Neuronal stem cell (in vitro differentiated cells): Measurements from ENCODE around the gene TMEM131L.
"Not testable (repeated sequence)": the region's sequence is repeated elsewhere in the genome, so short reads cannot be mapped to it uniquely, and the experiment has no call there.

Source experiments
- DNase-seq: peaks from one replicate; pipeline ENCODE4 v3.0.0-alpha.2; 2013; ENCODE audit warnings: low spot score
- H2AFZ ChIP-seq: one replicate; pipeline ENCODE4 v1.6.1; 2013; ENCODE audit warnings: mild to moderate bottlenecking, low read length, inconsistent platforms
- H2AK5ac ChIP-seq: 2 replicates; pipeline ENCODE4 v1.6.1; 2013; ENCODE audit warnings: low read depth, mild to moderate bottlenecking, inconsistent platforms, low read length, moderate library complexity, mixed read lengths
- H2BK120ac ChIP-seq: 2 replicates; pipeline ENCODE4 v1.6.1; 2013; ENCODE audit warnings: low read depth, mild to moderate bottlenecking, inconsistent platforms, low read length, moderate library complexity, mixed read lengths
- H2BK12ac ChIP-seq: one replicate; pipeline ENCODE4 v1.6.1; 2013; ENCODE audit warnings: low read length, inconsistent platforms
- H2BK15ac ChIP-seq: 2 replicates; pipeline ENCODE4 v1.6.1; 2013; ENCODE audit warnings: mild to moderate bottlenecking, low read length, inconsistent platforms, mixed read lengths
- H2BK5ac ChIP-seq: one replicate; pipeline ENCODE4 v1.6.1; 2013; ENCODE audit warnings: inconsistent platforms, mild to moderate bottlenecking, low read length, moderate library complexity
- H3K14ac ChIP-seq: one replicate; pipeline ENCODE4 v1.6.1; 2013; ENCODE audit warnings: low read length, inconsistent platforms
- H3K18ac ChIP-seq: 2 replicates; pipeline ENCODE4 v1.6.1; 2013; ENCODE audit warnings: low read length, inconsistent platforms
- H3K23ac ChIP-seq: 2 replicates; pipeline ENCODE4 v1.6.1; 2013; ENCODE audit warnings: low read depth, mild to moderate bottlenecking, mixed read lengths, low read length, inconsistent platforms; ENCODE audit not compliant: poor library complexity
- H3K27ac ChIP-seq: replicated peaks from 3 replicates; pipeline ENCODE4 v1.5.1; 2013; ENCODE audit warnings: low read length, inconsistent platforms
- H3K27me3 ChIP-seq, 3 experiments: 2 replicates each; pipeline ENCODE4 v1.6.1; 2013; ENCODE audit warnings: low read length in 3 of 3, mild to moderate bottlenecking in 2 of 3, inconsistent platforms in 1 of 3, low read depth in 1 of 3, mixed read lengths in 1 of 3, moderate library complexity in 1 of 3; ENCODE audit not compliant: control insufficient read depth in 3 of 3, insufficient read depth in 3 of 3
- H3K36me3 ChIP-seq, 2 donors: replicated peaks in 1 of 2; 2 replicates each; pipeline ENCODE4 v1.6.1; 2013; ENCODE audit warnings: low read length in 2 of 2; ENCODE audit not compliant: control insufficient read depth in 2 of 2, insufficient read depth in 2 of 2
- H3K4ac ChIP-seq: 2 replicates; pipeline ENCODE4 v1.6.1; 2013; ENCODE audit warnings: inconsistent platforms, mild to moderate bottlenecking, low read length, moderate library complexity
- H3K4me1 ChIP-seq, 2 donors: 1 replicate in 1 of 2; 2 replicates in 1 of 2; pipeline ENCODE4 v1.6.1; 2013; ENCODE audit warnings: low read length in 2 of 2, low read depth in 1 of 2; ENCODE audit not compliant: control insufficient read depth in 2 of 2, insufficient read depth in 1 of 2
- H3K4me2 ChIP-seq: one replicate; pipeline ENCODE4 v1.6.1; 2013; ENCODE audit warnings: mild to moderate bottlenecking, low read length, inconsistent platforms; ENCODE audit not compliant: insufficient read depth, poor library complexity, severe bottlenecking
- H3K4me3 ChIP-seq, 2 donors: 2 replicates each; pipeline ENCODE4 v1.5.1; 2013; ENCODE audit warnings: low read length in 2 of 2, mild to moderate bottlenecking in 2 of 2, inconsistent platforms in 1 of 2, moderate library complexity in 1 of 2
- H3K79me1 ChIP-seq: one replicate; pipeline ENCODE4 v1.6.1; 2013; ENCODE audit warnings: low read depth, mild to moderate bottlenecking, inconsistent platforms, low read length, moderate library complexity
- H3K9ac ChIP-seq: one replicate; pipeline ENCODE4 v1.6.1; 2013; ENCODE audit warnings: mild to moderate bottlenecking, low read depth, low read length, inconsistent platforms; ENCODE audit not compliant: poor library complexity
- H3K9me3 ChIP-seq, 2 donors: replicated peaks in 1 of 2; 2 replicates each; pipeline versions ENCODE3 to v1.6.1; 2013; ENCODE audit warnings: low read length in 2 of 2, mild to moderate bottlenecking in 2 of 2, inconsistent platforms in 1 of 2, low read depth in 1 of 2, mixed read lengths in 1 of 2, moderate library complexity in 1 of 2; ENCODE audit not compliant: control insufficient read depth in 2 of 2, insufficient read depth in 1 of 2
- H4K8ac ChIP-seq: one replicate; pipeline ENCODE4 v1.6.1; 2013; ENCODE audit warnings: low read depth, mild to moderate bottlenecking, inconsistent platforms, low read length, moderate library complexity
- H4K91ac ChIP-seq: one replicate; pipeline ENCODE4 v1.6.1; 2013; ENCODE audit warnings: low read length, low read depth, mild to moderate bottlenecking, inconsistent platforms; ENCODE audit not compliant: poor library complexity
- WGBS, 2 donors: extraction: QIAGEN DNeasy Blood & Tissue Kit; methylation state at CpG; one replicate each; pipeline ENCODE4 v1.1.7; 2013; ENCODE audit warnings: missing lambda C conversion rate in 2 of 2, mixed read lengths in 1 of 2; ENCODE audit not compliant: insufficient read length in 2 of 2, insufficient replicate concordance in 1 of 2; ENCODE audit errors: extremely low coverage in 2 of 2; 5-methylcytosine and 5-hydroxymethylcytosine counted together

Gene TMEM131L

GRCh38 chr4:153468587-153468986 lies 2.4 kb downstream of the TMEM131L start:
- no peak overlapping the region for H3K27ac ChIP-seq
- H2BK120ac ChIP-seq: no peak overlapping the region
- H3K14ac ChIP-seq: no peak overlapping the region
- no peaks in the 10 kb centered on the region for H3K9me3 ChIP-seq
- H2AFZ ChIP-seq: no peak overlapping the region
- peaks cover 0 to 10% of the 10 kb centered on the region in 2 donors for H3K36me3 ChIP-seq
- no peak overlapping the region for H4K91ac ChIP-seq
- H3K18ac ChIP-seq: no peak overlapping the region
- H3K27me3 ChIP-seq: peaks cover 0 to 12% (median 0%) of the 10 kb centered on the region in 3 experiments
- H3K4ac ChIP-seq: no peak overlapping the region
- no CpG with 5 or more reads among the region's 1 CpG for WGBS, 2 donors
- DNase-seq: no peak
- no peak overlapping the region for H3K9ac ChIP-seq
- no peak overlapping the region for H4K8ac ChIP-seq
- H3K23ac ChIP-seq: no peak overlapping the region
- H3K4me2 ChIP-seq: no peak overlapping the region
- H3K4me1 ChIP-seq: peaks cover 3 to 19% of the 10 kb centered on the region in 2 donors
- no peak overlapping the region for H2AK5ac ChIP-seq
- no peak overlapping the region for H3K4me3 ChIP-seq
- H2BK15ac ChIP-seq: no peak overlapping the region
- H3K79me1 ChIP-seq: peaks cover 4% of the 10 kb centered on the region
- no peak overlapping the region for H2BK12ac ChIP-seq
- H2BK5ac ChIP-seq: no peak overlapping the region

- Histone ChIP-seq H3K4me1 (peaks cover 3 to 19% of the 10 kb centered on the region in 2 donors), H3K27me3 (peaks cover 0 to 11% (median 0%) of the 10 kb centered on the region in 3 experiments), H3K36me3 (peaks cover 1 to 14% of the 10 kb centered on the region in 2 donors), H3K14ac (no peak overlapping the region), H3K4me2 (no peak overlapping the region), H3K23ac (no peak overlapping the region), H2BK15ac (no peak overlapping the region), H2BK120ac (no peak overlapping the region), H3K79me1 (peaks cover 4% of the 10 kb centered on the region), H3K4me3 (no peak overlapping the region), H2BK5ac (no peak overlapping the region), H2AFZ (no peak overlapping the region), H3K18ac (no peak overlapping the region), H4K8ac (no peak overlapping the region), H2AK5ac (no peak overlapping the region), H2BK12ac (no peak overlapping the region), H3K4ac (no peak overlapping the region), H3K27ac (no peak overlapping the region), H3K9ac (no peak overlapping the region), H4K91ac (no peak overlapping the region), H3K9me3 (no peaks in the 10 kb centered on the region)
- no peak for DNase-seq
- WGBS, 2 donors: no CpG with 5 or more reads among the region's 2 CpGs
These were observed 2.9 kb downstream of the TMEM131L start for GRCh38 chr4:153469031-153469430.

GRCh38 chr4:153471071-153471697 lies 5.0 kb downstream of the TMEM131L start:
- H3K23ac ChIP-seq, H4K91ac ChIP-seq, H3K4me2 ChIP-seq, H3K4me3 ChIP-seq, H4K8ac ChIP-seq, H3K18ac ChIP-seq, H2AK5ac ChIP-seq, H2BK15ac ChIP-seq, H2BK12ac ChIP-seq, H3K14ac ChIP-seq, H2AFZ ChIP-seq, H3K27me3 ChIP-seq, H3K4ac ChIP-seq, DNase-seq, H2BK5ac ChIP-seq, H3K9me3 ChIP-seq, H2BK120ac ChIP-seq, H3K9ac ChIP-seq, H3K79me1 ChIP-seq, H3K27ac ChIP-seq: not testable (repeated sequence)
- Histone ChIP-seq H3K4me1 (peaks cover 3 to 12% of the 10 kb centered on the region in 2 donors), H3K36me3 (peaks cover 1 to 34% of the 10 kb centered on the region in 2 donors)
- no CpG with 5 or more reads among the region's 9 CpGs for WGBS, 2 donors

GRCh38 chr4:153471698-153472093 lies 5.5 kb downstream of the TMEM131L start:
- H2AK5ac ChIP-seq: no peak overlapping the region
- no peak overlapping the region for H3K23ac ChIP-seq
- peaks cover 4% of the 10 kb centered on the region for H3K79me1 ChIP-seq
- H3K9me3 ChIP-seq: no peaks in the 10 kb centered on the region
- no peak overlapping the region for H2AFZ ChIP-seq
- no peak overlapping the region for H4K91ac ChIP-seq
- H4K8ac ChIP-seq: no peak overlapping the region
- H2BK120ac ChIP-seq: no peak overlapping the region
- no peak overlapping the region for H3K27ac ChIP-seq
- no peak overlapping the region for H3K14ac ChIP-seq
- no peak overlapping the region for H3K4me2 ChIP-seq
- no peak overlapping the region for H2BK12ac ChIP-seq
- peaks cover 1 to 34% of the 10 kb centered on the region in 2 donors for H3K36me3 ChIP-seq
- H3K4me3 ChIP-seq: no peak overlapping the region
- H2BK5ac ChIP-seq: no peak overlapping the region
- H3K18ac ChIP-seq: no peak overlapping the region
- no CpG with 5 or more reads among the region's 5 CpGs for WGBS, 2 donors
- H3K9ac ChIP-seq: no peak overlapping the region
- no peak overlapping the region for H3K4ac ChIP-seq
- no peak for DNase-seq
- no peak overlapping the region for H2BK15ac ChIP-seq
- H3K4me1 ChIP-seq: peaks cover 3 to 12% of the 10 kb centered on the region in 2 donors
- H3K27me3 ChIP-seq: no peaks in the 10 kb centered on the region
